Measurements from ENCODE around the gene IKZF3.

The IKZF3 gene

GRCh38 chr17:39759204-39759603, 104.9 kb downstream of the IKZF3 start:
- DNase-seq (ENCODE audit: insufficient read length) = no peak
- FAIRE-seq = peak; percentile 77
- TF ChIP-seq TAF1 (IDR thresholded peaks at IDR 0.05; ENCODE audit: borderline replicate concordance, low read depth, low read length) = no peak
- no peak; the same call in 1 of the 2 replicates for TF ChIP-seq POLR2A (IDR thresholded peaks at IDR 0.05; ENCODE audit: low read depth, low read length)
- no peak for TF ChIP-seq POLR2AphosphoS5 (IDR thresholded peaks at IDR 0.05; ENCODE audit: low read depth, low read length)

- TF ChIP-seq TAF1 (IDR thresholded peaks at IDR 0.05; ENCODE audit: borderline replicate concordance, low read depth, low read length) (no peak), POLR2AphosphoS5 (IDR thresholded peaks at IDR 0.05; ENCODE audit: low read depth, low read length) (peak; percentile 66; the same call in 1 of the 2 replicates), POLR2A (IDR thresholded peaks at IDR 0.05; ENCODE audit: low read depth, low read length) (peak; percentile 42; the same call in 1 of the 2 replicates)
- FAIRE-seq = peak; percentile 91
These were observed 105.9 kb downstream of the IKZF3 start for GRCh38 chr17:39757931-39758873.

GRCh38 chr17:39757176-39757662, 106.9 kb downstream of the IKZF3 start:
- no peak for TF ChIP-seq POLR2A (IDR thresholded peaks at IDR 0.05; ENCODE audit: low read depth, low read length)
- no peak for TF ChIP-seq TAF1 (IDR thresholded peaks at IDR 0.05; ENCODE audit: borderline replicate concordance, low read depth, low read length)
- no peak; the same call in 1 of the 2 replicates for TF ChIP-seq POLR2AphosphoS5 (IDR thresholded peaks at IDR 0.05; ENCODE audit: low read depth, low read length)
- DNase-seq (ENCODE audit: insufficient read length) (no peak), FAIRE-seq (no peak)

More at GRCh38 chr17:39757931-39758873, 105.9 kb downstream of the IKZF3 start:
- no peak for DNase-seq (ENCODE audit: insufficient read length)

- DNase-seq (ENCODE audit: insufficient read length) (no peak), FAIRE-seq (no peak)
These were observed 107.6 kb downstream of the IKZF3 start for GRCh38 chr17:39756380-39757079.

GRCh38 chr17:39755554-39756379, 108.3 kb downstream of the IKZF3 start:
- FAIRE-seq (peak; percentile 98), DNase-seq (ENCODE audit: insufficient read length) (no peak)
- peak; percentile 77 for TF ChIP-seq POLR2A (IDR thresholded peaks at IDR 0.05; ENCODE audit: low read depth, low read length)
- peak; percentile 52 for TF ChIP-seq TAF1 (IDR thresholded peaks at IDR 0.05; ENCODE audit: borderline replicate concordance, low read depth, low read length)
- TF ChIP-seq POLR2AphosphoS5 (IDR thresholded peaks at IDR 0.05; ENCODE audit: low read depth, low read length) = peak; percentile 73; the same call in 1 of the 2 replicates

More at GRCh38 chr17:39756380-39757079, 107.6 kb downstream of the IKZF3 start:
- TF ChIP-seq POLR2A (IDR thresholded peaks at IDR 0.05; ENCODE audit: low read depth, low read length) (no peak), POLR2AphosphoS5 (IDR thresholded peaks at IDR 0.05; ENCODE audit: low read depth, low read length) (no peak), TAF1 (IDR thresholded peaks at IDR 0.05; ENCODE audit: borderline replicate concordance, low read depth, low read length) (no peak)

GRCh38 chr17:39754958-39755553, 109.1 kb downstream of the IKZF3 start:
- TF ChIP-seq POLR2AphosphoS5 (IDR thresholded peaks at IDR 0.05; ENCODE audit: low read depth, low read length) = no peak
- TF ChIP-seq TAF1 (IDR thresholded peaks at IDR 0.05; ENCODE audit: borderline replicate concordance, low read depth, low read length) = no peak
- no peak for TF ChIP-seq POLR2A (IDR thresholded peaks at IDR 0.05; ENCODE audit: low read depth, low read length)
- FAIRE-seq (no peak), DNase-seq (ENCODE audit: insufficient read length) (no peak)

- FAIRE-seq = peak; percentile 98
- DNase-seq (ENCODE audit: insufficient read length) = peak; percentile 97
- TF ChIP-seq TAF1 (IDR thresholded peaks at IDR 0.05; ENCODE audit: borderline replicate concordance, low read depth, low read length) (peak; percentile 65; the same call in 1 of the 2 replicates), POLR2AphosphoS5 (IDR thresholded peaks at IDR 0.05; ENCODE audit: low read depth, low read length) (no peak; the same call in 1 of the 2 replicates), POLR2A (IDR thresholded peaks at IDR 0.05; ENCODE audit: low read depth, low read length) (peak; percentile 63; the same call in 1 of the 2 replicates)
These were observed 109.8 kb downstream of the IKZF3 start for GRCh38 chr17:39754161-39754957.

GRCh38 chr17:39753514-39754160, 110.5 kb downstream of the IKZF3 start:
- FAIRE-seq (no peak), DNase-seq (ENCODE audit: insufficient read length) (peak; percentile 82)
- TF ChIP-seq TAF1 (IDR thresholded peaks at IDR 0.05; ENCODE audit: borderline replicate concordance, low read depth, low read length) (no peak), POLR2A (IDR thresholded peaks at IDR 0.05; ENCODE audit: low read depth, low read length) (peak; percentile 47), POLR2AphosphoS5 (IDR thresholded peaks at IDR 0.05; ENCODE audit: low read depth, low read length) (0 out of 2 replicates have a peak, but pooled peaks have one; percentile 21)
